Activated CD8-positive, alpha-beta T cell treated with anti-CD3 and anti-CD28 coated beads for 36 hours (primary cell): Measurements from ENCODE around the gene DOK6. TPM values are rescaled to one million over a fixed set of nuclear protein-coding genes. Genes with fewer than 3 reads are reported as not detected.

Experiments used
- ATAC-seq: fragments of 200-7000 bp; cut with Tn5 transposase; one replicate; pipeline ENCODE4 v1.10.0; 2021; ENCODE audit warnings: mild to moderate bottlenecking, moderate library complexity
- CTCF ChIA-PET: fragments of 350-600 bp; sonication (Branson Sonifier 250); formaldehyde crosslinking; loops from one replicate; lab custom pipeline; 2021; ENCODE audit warnings: antibody characterized with exemption; lab: Charles Lee
- POLR2A ChIA-PET: fragments of 350-600 bp; sonication (Branson Sonifier 250); formaldehyde crosslinking; loops from one replicate; lab custom pipeline; 2021; ENCODE audit warnings: antibody characterized with exemption; lab: Charles Lee
- DNase-seq: peaks from one replicate; pipeline ENCODE4 v3.0.0-alpha.2; 2020
- H3K27ac Mint-ChIP-seq: one replicate; pipeline ENCODE4 v1.8.0; 2021; ENCODE audit warnings: mild to moderate bottlenecking, mixed read lengths
- H3K27me3 Mint-ChIP-seq: one replicate; pipeline ENCODE4 v1.8.0; 2021; ENCODE audit warnings: mixed read lengths
- H3K36me3 Mint-ChIP-seq: one replicate; pipeline ENCODE4 v1.8.0; 2021; ENCODE audit warnings: low read depth, mixed read lengths
- H3K4me1 Mint-ChIP-seq: one replicate; pipeline ENCODE4 v1.8.0; 2021; ENCODE audit warnings: low read depth, mixed read lengths
- H3K4me3 Mint-ChIP-seq: one replicate; pipeline ENCODE4 v1.8.0; 2021; ENCODE audit warnings: mild to moderate bottlenecking, moderate library complexity, mixed read lengths
- H3K9me3 Mint-ChIP-seq: one replicate; pipeline ENCODE4 v1.8.0; 2021; ENCODE audit warnings: mixed read lengths
- CTCF ChIP-seq: fragments of 200-600 bp; IDR thresholded peaks from one replicate; pipeline ENCODE4 v1.8.0; 2022; ENCODE audit warnings: antibody characterized with exemption, mild to moderate bottlenecking
- intact Hi-C: fragments of 100-400 bp; cut with micrococcal nuclease; formaldehyde crosslinking; loops from one replicate; pipeline ENCODE4 v1.10.0; 2022
- total RNA-seq, 2 experiments: library from RNA; stranded (reverse); gene quantifications; one replicate each; pipeline ENCODE4 v1.2.3, GENCODE V29; 2021

DOK6 gene
- total RNA-seq, 2 experiments from 2014 or later = not detected

- Mint-ChIP-seq H3K4me3 (no peak overlapping the region), H3K9me3 (peaks cover 3% of the 10 kb centered on the region), H3K4me1 (no peaks in the 10 kb centered on the region), H3K36me3 (no peaks in the 10 kb centered on the region), H3K27me3 (peaks cover 8% of the 10 kb centered on the region), H3K27ac (no peak overlapping the region)
- CTCF ChIA-PET = no interaction called here
- POLR2A ChIA-PET = no interaction called here
- no peak for DNase-seq
- TF ChIP-seq CTCF = no peak
- intact Hi-C loops = no loop called here
- no peak for ATAC-seq
Measured at GRCh38 chr18:69364930-69365329, 35.8 kb upstream of the DOK6 start.

- H3K27ac Mint-ChIP-seq = no peak overlapping the region
- CTCF ChIA-PET = no interaction called here
- POLR2A ChIA-PET = no interaction called here
- no peak for TF ChIP-seq CTCF
- H3K4me1 Mint-ChIP-seq = no peaks in the 10 kb centered on the region
- H3K27me3 Mint-ChIP-seq = peaks cover 8% of the 10 kb centered on the region
- no peaks in the 10 kb centered on the region for H3K9me3 Mint-ChIP-seq
- no peak for ATAC-seq
- no peak overlapping the region for H3K4me3 Mint-ChIP-seq
- DNase-seq = no peak
- H3K36me3 Mint-ChIP-seq = no peaks in the 10 kb centered on the region
- intact Hi-C loops = no loop called here
Measured at GRCh38 chr18:69365658-69366057, 35.0 kb upstream of the DOK6 start.

GRCh38 chr18:69367104-69367503 is 33.6 kb upstream of the DOK6 start:
- Mint-ChIP-seq H3K27ac (no peak overlapping the region), H3K36me3 (no peaks in the 10 kb centered on the region), H3K9me3 (no peaks in the 10 kb centered on the region), H3K27me3 (peaks cover 6% of the 10 kb centered on the region), H3K4me3 (no peak overlapping the region), H3K4me1 (no peaks in the 10 kb centered on the region)
- ATAC-seq = no peak
- CTCF ChIA-PET = interaction anchor here (0.7 kb wide), 1 partner anchor 374 kb away, joined by 3 read pairs; no protein-coding TSS in a partner anchor
- POLR2A ChIA-PET = interaction anchor here (0.6 kb wide), 1 partner anchor 569 kb away, joined by 3 read pairs; no protein-coding TSS in a partner anchor
- intact Hi-C loops = no loop called here
- DNase-seq = no peak
- no peak for TF ChIP-seq CTCF

GRCh38 chr18:69371729-69372128 is 29.0 kb upstream of the DOK6 start:
- no peak overlapping the region for H3K27ac Mint-ChIP-seq
- H3K9me3 Mint-ChIP-seq = no peaks in the 10 kb centered on the region
- peaks cover 2% of the 10 kb centered on the region for H3K27me3 Mint-ChIP-seq
- no peak for DNase-seq
- no peaks in the 10 kb centered on the region for H3K36me3 Mint-ChIP-seq
- no peak for TF ChIP-seq CTCF
- no peak for ATAC-seq
- ChIA-PET CTCF (no interaction called here), POLR2A (no interaction called here)
- H3K4me3 Mint-ChIP-seq = no peak overlapping the region
- H3K4me1 Mint-ChIP-seq = no peaks in the 10 kb centered on the region
- intact Hi-C loops = no loop called here

- intact Hi-C loops = no loop called here
- DNase-seq (no peak), ATAC-seq (no peak)
- Mint-ChIP-seq H3K4me1 (no peaks in the 10 kb centered on the region), H3K27ac (no peak overlapping the region), H3K27me3 (peaks cover 2% of the 10 kb centered on the region), H3K36me3 (no peaks in the 10 kb centered on the region), H3K4me3 (no peak overlapping the region), H3K9me3 (no peaks in the 10 kb centered on the region)
- POLR2A ChIA-PET = no interaction called here
- CTCF ChIA-PET = no interaction called here
- TF ChIP-seq CTCF = no peak
Measured at GRCh38 chr18:69380324-69380723, 20.4 kb upstream of the DOK6 start.
